ENCODE measurements around the gene GLIS1. TPM values are rescaled to one million over a fixed set of nuclear protein-coding genes. Genes with fewer than 3 reads are reported as not detected.

GLIS1 gene
- total and polyA plus RNA-seq, 2 of the 8 experiments (the other 6 are each of a cell fraction or from before 2014, with no cell fraction given) = 0.15 to 0.22 TPM

- WGBS, 2 experiments (ENCODE audit: extremely low coverage in 1 of 2, insufficient coverage in 1 of 2, insufficient read length in 1 of 2, insufficient replicate concordance in 2 of 2, low coverage in 1 of 2, low lambda C conversion rate in 2 of 2, missing lambda C conversion rate in 1 of 2) = 95% methylated on average over 3 of the region's 3 CpGs; no CpG with 5 or more reads in 1 of the 2 experiments
- H4K91ac ChIP-seq (replicated peaks; ENCODE audit: insufficient read length, low read length) = no peak overlapping the region
- CTCF ChIA-PET (ENCODE audit: partially characterized antibody) = interaction anchor here (1.4 to 2.3 kb wide), 2 partner anchors 9 to 14 kb away, joined by 4 to 11 read pairs; no protein-coding TSS in a partner anchor
- no peak overlapping the region for H4K5ac ChIP-seq (ENCODE audit: insufficient read length, low read depth, low read length)
- no peak overlapping the region for H2BK5ac ChIP-seq (ENCODE audit: low read depth, low read length)
- no peak overlapping the region for H3K56ac ChIP-seq (replicated peaks; ENCODE audit: insufficient read length, low read depth, low read length)
- no peak overlapping the region for H2AFZ ChIP-seq (ENCODE audit: low read length)
- POLR2A ChIA-PET (ENCODE audit: partially characterized antibody) = no interaction called here
- H2BK20ac ChIP-seq (ENCODE audit: low read length) = no peak overlapping the region
- no peak overlapping the region for H3K9ac ChIP-seq (replicated peaks in 1 of 4; ENCODE audit: extremely low read depth in 1 of 4, low read depth in 3 of 4, low read length in 3 of 4)
- no peak overlapping the region for H2AK5ac ChIP-seq (ENCODE audit: low read depth, low read length)
- H4K20me1 ChIP-seq (replicated peaks in 1 of 2; ENCODE audit: control insufficient read depth in 1 of 2, insufficient read depth in 2 of 2, low read length in 2 of 2) = no peaks in the 10 kb centered on the region
- H3K27me3 ChIP-seq (replicated peaks in 1 of 4; ENCODE audit: control insufficient read depth in 3 of 4, extremely low read depth in 1 of 4, insufficient read depth in 3 of 4, low read length in 3 of 4) = no peaks in the 10 kb centered on the region
- no peak overlapping the region for H3K18ac ChIP-seq (ENCODE audit: extremely low read depth, low read length)
- H3K14ac ChIP-seq (ENCODE audit: insufficient read length) = no peak overlapping the region
- H3K4ac ChIP-seq (replicated peaks; ENCODE audit: insufficient read length, low read depth, low read length) = no peak overlapping the region
- no peak overlapping the region for H2BK120ac ChIP-seq (replicated peaks; ENCODE audit: low read depth, low read length)
- no peaks in the 10 kb centered on the region; the same call in 1 of the 2 replicates for H3K23me2 ChIP-seq (ENCODE audit: low read depth, low read length)
- H3K4me1 ChIP-seq (replicated peaks in 1 of 4; ENCODE audit: control insufficient read depth in 3 of 4, insufficient read depth in 4 of 4, low read length in 3 of 4) = peaks cover 16 to 23% (median 21%) of the 10 kb centered on the region in 4 experiments
- no peaks in the 10 kb centered on the region for H3K79me1 ChIP-seq (ENCODE audit: low read depth, low read length)
- H3K36me3 ChIP-seq (ENCODE audit: control insufficient read depth in 2 of 4, insufficient read depth in 4 of 4, low read length in 3 of 4) = no peaks in the 10 kb centered on the region
- DNase-seq (ENCODE audit: low read depth in 1 of 2, low spot score in 2 of 2) = no peak
- H3K27ac ChIP-seq (ENCODE audit: low read depth, low read length) = no peak overlapping the region
- no peak overlapping the region for H2BK15ac ChIP-seq (ENCODE audit: low read length)
- H3K4me2 ChIP-seq (ENCODE audit: insufficient read depth in 1 of 2, low read depth in 2 of 2, low read length in 2 of 2) = no peak overlapping the region
- H3K23ac ChIP-seq (ENCODE audit: insufficient read length) = no peak overlapping the region
- H3K79me2 ChIP-seq (ENCODE audit: control insufficient read depth in 1 of 2, insufficient read depth in 2 of 2, low read length in 2 of 2) = no peaks in the 10 kb centered on the region
- H3K9me3 ChIP-seq (ENCODE audit: insufficient read depth in 2 of 2, low read depth in 1 of 2, low read length in 1 of 2) = no peaks in the 10 kb centered on the region
- no peak for FAIRE-seq
- H2BK12ac ChIP-seq (ENCODE audit: low read depth, low read length) = no peak overlapping the region
- no peak overlapping the region for H3K4me3 ChIP-seq (ENCODE audit: extremely low read depth in 1 of 4, insufficient read depth in 2 of 4, low read depth in 3 of 4, low read length in 4 of 4)
- H4K8ac ChIP-seq (ENCODE audit: extremely low read depth, insufficient read depth, low read length) = no peak overlapping the region
- TF ChIP-seq SIRT6 (IDR thresholded peaks at IDR 0.05; ENCODE audit: low read length) (no peak), KDM4A (IDR thresholded peaks at IDR 0.05; ENCODE audit: low read depth, low read length, severe bottlenecking) (no peak), RBBP5 (IDR thresholded peaks at IDR 0.05; ENCODE audit: borderline replicate concordance, low read depth, low read length) (no peak), TAF1 (IDR thresholded peaks at IDR 0.05; ENCODE audit: low read depth, low read length) (no peak), POLR2AphosphoS5 (IDR thresholded peaks at IDR 0.05; ENCODE audit: low read depth, low read length) (no peak), GTF2F1 (IDR thresholded peaks at IDR 0.05; ENCODE audit: borderline replicate concordance, low read depth, low read length) (no peak), ATF3 (IDR thresholded peaks at IDR 0.05; ENCODE audit: insufficient read depth, low read depth, low read length) (no peak), SUZ12 (IDR thresholded peaks at IDR 0.05; ENCODE audit: low read length) (no peak), EP300 (IDR thresholded peaks at IDR 0.05; ENCODE audit: borderline replicate concordance in 1 of 2, low read depth in 2 of 2, low read length in 2 of 2) (no peak)
Measured at GRCh38 chr1:53700776-53701175, 38.2 kb downstream of the GLIS1 start.

Measured in H1 (cell line).